ENCODE measurements around the gene PLCG2.
A peak's percentile ranks its signal among the peaks of the same experiment; 100 is the strongest.

Gene PLCG2

GRCh38 chr16:81808933-81809480 lies 29.9 kb downstream of the PLCG2 start:
- peak overlapping the region; percentile 96 for H3K27ac ChIP-seq (ENCODE audit: low read depth, low read length)
- no peaks in the 10 kb centered on the region for H3K9me2 ChIP-seq (replicated peaks; ENCODE audit: insufficient read depth, low read length)
- no peak overlapping the region for H2AFZ ChIP-seq (ENCODE audit: low read depth, low read length, severe bottlenecking)
- peak overlapping the region; percentile 61 for H3K9ac ChIP-seq (ENCODE audit: low read length)
- peak overlapping the region; percentile 13 for H3K4me3 ChIP-seq (ENCODE audit: insufficient read depth, low read length, poor library complexity, severe bottlenecking)
- peaks cover under 1% of the 10 kb centered on the region; the same call in 1 of the 2 replicates for H3K36me3 ChIP-seq (ENCODE audit: low read length)
- no peaks in the 10 kb centered on the region for H3K27me3 ChIP-seq (ENCODE audit: low read length)
- H3K9me3 ChIP-seq (ENCODE audit: insufficient read depth, low read length) = no peaks in the 10 kb centered on the region
- peaks cover 86% of the 10 kb centered on the region for H3K79me2 ChIP-seq (ENCODE audit: insufficient read depth, low read length)
- peak overlapping the region; percentile 59 for H3K4me2 ChIP-seq (ENCODE audit: low read depth, low read length, poor library complexity, severe bottlenecking)
- TF ChIP-seq CTCF (IDR thresholded peaks at IDR 0.05; ENCODE audit: insufficient read depth, low read length, poor library complexity, severe bottlenecking) (no peak), EZH2phosphoT487 (conservative IDR thresholded peaks at IDR 0.05; ENCODE audit: low read length) (no peak)
- peaks cover 78% of the 10 kb centered on the region for H3F3A ChIP-seq (ENCODE audit: insufficient read depth)
- no peaks in the 10 kb centered on the region for H4K20me1 ChIP-seq (ENCODE audit: low read depth, low read length)

- H4K20me1 ChIP-seq (ENCODE audit: low read depth, low read length) = no peaks in the 10 kb centered on the region
- peak overlapping the region; percentile 13 for H3K4me3 ChIP-seq (ENCODE audit: insufficient read depth, low read length, poor library complexity, severe bottlenecking)
- peak overlapping the region; percentile 61 for H3K9ac ChIP-seq (ENCODE audit: low read length)
- no peaks in the 10 kb centered on the region for H3K9me3 ChIP-seq (ENCODE audit: insufficient read depth, low read length)
- peak overlapping the region; percentile 59 for H3K4me2 ChIP-seq (ENCODE audit: low read depth, low read length, poor library complexity, severe bottlenecking)
- H3F3A ChIP-seq (ENCODE audit: insufficient read depth) = peaks cover 78% of the 10 kb centered on the region
- H2AFZ ChIP-seq (ENCODE audit: low read depth, low read length, severe bottlenecking) = no peak overlapping the region
- H3K9me2 ChIP-seq (replicated peaks; ENCODE audit: insufficient read depth, low read length) = no peaks in the 10 kb centered on the region
- no peaks in the 10 kb centered on the region for H3K36me3 ChIP-seq (ENCODE audit: low read length)
- H3K79me2 ChIP-seq (ENCODE audit: insufficient read depth, low read length) = peaks cover 86% of the 10 kb centered on the region
- no peaks in the 10 kb centered on the region for H3K27me3 ChIP-seq (ENCODE audit: low read length)
- H3K27ac ChIP-seq (ENCODE audit: low read depth, low read length) = peak overlapping the region; percentile 96
- TF ChIP-seq EZH2phosphoT487 (conservative IDR thresholded peaks at IDR 0.05; ENCODE audit: low read length) = no peak
- no peak for TF ChIP-seq CTCF (IDR thresholded peaks at IDR 0.05; ENCODE audit: insufficient read depth, low read length, poor library complexity, severe bottlenecking)
These were observed 30.5 kb downstream of the PLCG2 start for GRCh38 chr16:81809567-81809966.

- Histone ChIP-seq H2AFZ (ENCODE audit: low read depth, low read length, severe bottlenecking) (no peak overlapping the region), H3K27ac (ENCODE audit: low read depth, low read length) (peak overlapping the region; percentile 96), H3K9me2 (replicated peaks; ENCODE audit: insufficient read depth, low read length) (no peaks in the 10 kb centered on the region), H3K4me3 (ENCODE audit: insufficient read depth, low read length, poor library complexity, severe bottlenecking) (peak overlapping the region; percentile 17), H3K27me3 (ENCODE audit: low read length) (no peaks in the 10 kb centered on the region), H3F3A (ENCODE audit: insufficient read depth) (peaks cover 80% of the 10 kb centered on the region), H3K9me3 (ENCODE audit: insufficient read depth, low read length) (no peaks in the 10 kb centered on the region), H4K20me1 (ENCODE audit: low read depth, low read length) (no peaks in the 10 kb centered on the region), H3K9ac (ENCODE audit: low read length) (peak overlapping the region; percentile 61), H3K36me3 (ENCODE audit: low read length) (no peaks in the 10 kb centered on the region), H3K4me2 (ENCODE audit: low read depth, low read length, poor library complexity, severe bottlenecking) (peak overlapping the region; percentile 59), H3K79me2 (ENCODE audit: insufficient read depth, low read length) (peaks cover 86% of the 10 kb centered on the region)
- TF ChIP-seq CTCF (IDR thresholded peaks at IDR 0.05; ENCODE audit: insufficient read depth, low read length, poor library complexity, severe bottlenecking) (no peak), EZH2phosphoT487 (conservative IDR thresholded peaks at IDR 0.05; ENCODE audit: low read length) (no peak)
These were observed 31.3 kb downstream of the PLCG2 start for GRCh38 chr16:81810361-81810760.
